GM19043 (cell line): ENCODE measurements around the gene RTN4IP1.
"Not testable (repeated sequence)": the region's sequence is repeated elsewhere in the genome, so short reads cannot be mapped to it uniquely, and the experiment has no call there.

Experiments used
- ATAC-seq: cut with Tn5 transposase; IDR thresholded peaks from one replicate; pipeline ENCODE4 v1.9.1; 2021; ENCODE audit warnings: low read depth; ENCODE audit not compliant: unreplicated experiment

RTN4IP1 gene

DNA sequence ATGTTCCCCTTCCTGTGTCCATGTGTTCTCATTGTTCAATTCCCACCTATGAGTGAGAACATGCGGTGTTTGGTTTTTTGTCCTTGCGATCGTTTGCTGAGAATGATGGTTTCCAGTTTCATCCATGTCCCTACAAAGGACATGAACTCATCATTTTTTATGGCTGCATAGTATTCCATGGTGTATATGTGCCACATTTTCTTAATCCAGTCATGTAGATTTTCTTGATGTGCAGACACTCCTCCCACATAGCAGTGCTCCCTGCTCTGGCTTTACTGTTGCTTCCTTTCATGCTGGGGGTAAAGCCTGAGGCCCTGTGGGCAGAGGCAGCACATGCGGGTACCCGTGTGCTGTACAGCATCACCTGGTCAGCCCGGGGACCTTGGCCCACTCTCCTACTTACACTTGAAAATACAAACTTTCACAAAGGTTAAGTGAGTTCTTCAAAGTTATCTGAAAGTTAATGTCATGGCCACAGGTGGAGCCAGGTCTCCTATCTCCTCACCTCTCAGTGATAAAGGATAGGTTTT, 80.3 kb downstream of the RTN4IP1 start:
- not testable (repeated sequence) for ATAC-seq

GRCh38 chr6:106547601-106548453, 81.5 kb downstream of the RTN4IP1 start:
- ATAC-seq, result no peak

DNA sequence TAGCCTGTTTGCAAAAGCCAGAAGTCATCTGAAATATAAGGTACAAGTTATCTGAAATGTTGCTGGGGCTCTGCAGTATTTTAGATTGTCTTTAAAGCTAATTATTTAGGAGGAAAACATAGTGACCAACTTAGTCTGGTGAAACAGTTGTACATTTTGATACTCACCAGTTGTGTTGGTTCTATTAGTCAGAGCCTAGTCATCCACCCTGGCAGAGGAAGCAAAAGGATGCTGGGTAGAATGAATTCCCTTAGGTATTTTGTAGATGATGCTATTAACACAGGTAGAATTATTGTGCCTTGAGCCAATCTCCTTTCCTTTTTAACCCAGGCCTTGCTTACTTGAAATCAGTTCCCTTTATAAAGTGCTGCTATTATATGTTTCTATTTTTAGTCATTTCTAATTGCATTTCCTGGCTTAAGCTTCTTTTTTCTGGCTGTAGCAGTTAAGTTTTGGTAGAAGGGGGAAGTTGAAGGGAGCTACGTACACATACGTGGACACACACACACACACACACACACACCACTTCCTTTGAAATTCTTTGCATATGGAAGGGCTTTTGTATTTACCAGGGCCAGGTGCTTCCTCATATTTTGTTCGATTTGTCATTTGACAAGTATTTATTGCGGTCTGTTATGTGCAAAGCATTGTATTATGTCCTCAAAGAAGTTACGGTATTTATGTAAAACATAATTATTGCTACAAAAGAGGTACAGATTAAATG, 82.4 kb downstream of the RTN4IP1 start:
- no peak for ATAC-seq

- no peak for ATAC-seq
Measured at GRCh38 chr6:106546261-106546690, 83.0 kb downstream of the RTN4IP1 start.

DNA sequence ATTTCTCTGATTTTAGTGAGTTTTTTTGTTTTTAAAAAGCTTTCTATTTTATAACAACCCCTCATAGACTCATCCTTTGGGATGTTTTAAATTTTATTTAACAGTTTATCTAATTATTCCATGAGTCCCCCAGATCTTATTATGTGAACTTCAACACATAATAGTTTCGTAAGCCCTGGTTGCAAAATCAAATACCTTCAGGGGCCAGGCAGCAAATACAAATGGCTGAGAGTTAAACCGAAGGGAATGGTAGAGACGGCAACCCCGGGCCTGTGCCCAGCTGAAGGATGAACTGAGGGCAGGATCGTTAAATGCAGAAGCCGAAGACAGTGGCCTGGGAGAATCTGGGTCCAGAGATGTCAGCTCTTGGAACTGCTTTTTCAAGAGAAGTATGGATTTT, 88.4 kb downstream of the RTN4IP1 start:
- ATAC-seq, result no peak

DNA sequence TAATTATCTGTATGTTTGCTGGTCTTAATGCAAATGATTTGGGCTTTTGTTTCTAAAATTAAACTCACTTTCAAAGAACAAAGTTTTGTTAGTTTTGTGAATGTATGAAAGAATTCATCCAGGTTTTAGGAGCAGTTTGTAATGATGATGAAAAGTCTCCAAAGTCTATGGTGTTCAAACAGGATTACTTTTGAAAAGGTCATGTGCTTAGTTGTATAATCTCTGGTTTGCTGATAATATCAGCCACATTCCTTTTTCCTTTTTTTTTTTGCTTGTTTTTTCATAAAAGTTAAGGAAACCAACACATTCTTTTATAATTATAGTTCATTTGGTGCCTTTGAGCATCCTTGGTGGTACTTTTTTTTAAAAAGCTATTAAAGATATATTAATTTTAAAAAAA, 88.9 kb downstream of the RTN4IP1 start:
- ATAC-seq, result no peak

GRCh38 chr6:106539936-106540335, 89.4 kb downstream of the RTN4IP1 start:
- ATAC-seq, result no peak

DNA sequence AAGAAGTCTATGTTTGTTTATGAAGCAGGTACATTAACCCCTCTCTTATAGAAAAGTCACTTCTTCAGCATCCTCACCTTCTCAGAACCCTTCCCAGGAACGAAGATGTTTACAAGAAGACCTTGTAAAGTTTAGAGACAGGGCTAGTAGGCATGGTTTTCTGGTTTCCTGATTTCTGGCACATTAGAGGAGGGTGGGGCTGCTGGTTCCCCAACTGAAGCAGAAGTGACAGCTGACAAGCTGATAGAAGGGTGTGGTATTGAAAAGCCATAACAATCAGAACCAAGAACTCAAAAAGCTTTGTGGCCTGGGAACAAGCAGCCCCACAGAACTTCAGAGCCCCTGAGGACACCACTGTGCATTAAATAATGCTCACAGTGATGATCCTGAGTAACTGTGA, 91.2 kb downstream of the RTN4IP1 start:
- no peak for ATAC-seq

DNA sequence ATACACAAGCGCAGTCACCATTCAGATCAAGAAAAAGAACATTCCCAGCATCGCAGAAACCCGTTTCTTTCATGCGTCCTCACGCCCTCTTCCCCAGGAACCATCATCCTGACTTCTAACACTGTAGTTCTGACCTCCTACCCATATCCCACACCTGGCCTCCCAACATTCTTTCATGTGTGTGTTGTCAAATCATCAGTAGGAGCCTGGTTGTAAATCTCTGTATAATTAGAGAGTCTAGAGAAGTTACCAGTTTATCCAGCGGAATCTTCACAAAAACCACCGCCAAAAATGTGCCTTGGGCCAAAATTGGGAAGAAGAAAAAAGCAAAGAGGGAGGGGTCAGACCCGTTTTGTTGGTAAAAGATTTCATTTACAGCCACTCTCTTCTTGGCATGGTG, 91.6 kb downstream of the RTN4IP1 start:
- no peak for ATAC-seq

- ATAC-seq, result no peak
Measured at GRCh38 chr6:106536851-106537250, 92.4 kb downstream of the RTN4IP1 start.

GRCh38 chr6:106536357-106536756, 92.9 kb downstream of the RTN4IP1 start:
- no peak for ATAC-seq

GRCh38 chr6:106535012-106535411, 94.3 kb downstream of the RTN4IP1 start:
- no peak for ATAC-seq

DNA sequence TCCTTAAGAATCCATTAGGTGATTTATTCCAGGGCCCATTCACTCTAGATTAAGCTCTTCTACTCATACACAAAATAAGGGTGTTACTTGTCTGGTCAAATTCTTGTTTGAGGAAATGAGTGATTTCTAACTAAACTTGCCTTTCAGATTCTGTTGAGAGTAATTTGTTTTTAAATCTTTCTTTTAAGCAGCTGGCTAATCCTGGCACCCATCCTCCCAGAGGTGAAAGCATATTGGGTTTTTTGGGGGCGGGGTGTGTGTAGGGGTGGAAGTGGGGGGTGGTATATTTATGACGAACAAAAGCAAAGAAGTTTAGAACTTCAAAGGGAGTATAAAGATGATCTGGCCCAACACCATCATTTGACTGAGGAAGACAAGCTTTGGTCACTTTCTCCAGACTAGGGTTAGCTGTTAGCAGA, 94.7 kb downstream of the RTN4IP1 start:
- no peak for ATAC-seq

DNA sequence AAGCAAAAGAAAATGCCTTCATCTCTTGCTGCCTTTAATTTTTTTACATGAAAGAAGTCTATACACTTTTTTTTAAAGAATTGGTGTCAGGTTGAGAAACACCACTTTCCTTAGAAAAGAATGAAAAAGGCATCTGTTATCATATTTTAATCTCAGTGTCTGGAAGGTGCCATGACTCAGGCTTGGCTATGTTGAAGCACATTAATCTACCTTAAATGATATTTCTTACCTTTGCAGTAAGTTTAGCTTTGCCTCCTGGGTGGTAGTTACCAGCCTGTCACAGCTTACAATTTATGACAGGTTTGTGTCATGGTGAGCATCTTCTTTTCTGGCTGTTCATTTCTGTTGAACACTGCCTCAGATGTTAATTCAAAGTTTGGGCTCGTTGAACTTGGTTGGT, 95.3 kb downstream of the RTN4IP1 start:
- ATAC-seq, result no peak

DNA sequence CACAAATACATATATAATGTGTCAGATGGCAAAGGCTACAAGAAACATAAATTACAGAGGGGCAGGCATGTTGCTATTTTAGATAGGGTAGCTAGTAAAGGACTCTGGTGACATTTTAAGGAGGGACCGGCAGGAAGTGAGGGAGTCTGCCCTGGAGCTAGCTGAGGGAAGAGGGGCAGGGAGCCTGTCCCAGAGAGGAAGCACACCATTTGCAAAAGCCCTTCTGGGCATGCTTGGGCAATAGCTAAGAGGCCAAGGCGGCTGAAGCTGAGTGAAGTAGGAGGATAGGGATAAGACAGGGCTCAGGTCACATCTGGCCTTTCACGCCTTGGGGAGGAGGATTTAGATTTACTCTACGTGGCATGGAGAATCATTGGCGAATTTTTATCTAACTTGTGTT, 96.2 kb downstream of the RTN4IP1 start:
- no peak for ATAC-seq

- no peak for ATAC-seq
Measured at GRCh38 chr6:106530502-106530901, 98.8 kb downstream of the RTN4IP1 start.

- ATAC-seq, result no peak
Measured at GRCh38 chr6:106530026-106530425, 99.3 kb downstream of the RTN4IP1 start.

GRCh38 chr6:106529438-106529837, 99.9 kb downstream of the RTN4IP1 start:
- ATAC-seq, result no peak

GRCh38 chr6:106528521-106528920, 100.8 kb downstream of the RTN4IP1 start:
- ATAC-seq, result no peak

- no peak for ATAC-seq
Measured at GRCh38 chr6:106527979-106528378, 101.3 kb downstream of the RTN4IP1 start.

DNA sequence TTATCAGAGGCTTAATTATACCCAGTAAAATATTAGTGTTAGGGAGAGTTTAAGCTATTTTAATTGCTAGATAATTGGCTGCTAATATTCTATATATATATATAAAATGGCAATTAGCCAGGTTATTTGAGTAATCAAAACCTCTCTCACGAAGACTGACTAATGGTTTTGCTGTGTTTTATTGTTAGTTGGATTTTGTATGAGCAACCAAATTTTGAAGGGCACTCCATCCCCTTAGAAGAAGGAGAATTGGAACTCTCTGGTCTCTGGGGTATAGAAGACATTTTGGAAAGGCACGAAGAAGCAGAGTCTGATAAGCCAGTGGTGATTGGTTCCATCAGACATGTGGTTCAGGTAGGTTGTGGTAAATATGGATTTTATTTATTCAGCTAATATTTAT, 102.2 kb downstream of the RTN4IP1 start:
- no peak for ATAC-seq

DNA sequence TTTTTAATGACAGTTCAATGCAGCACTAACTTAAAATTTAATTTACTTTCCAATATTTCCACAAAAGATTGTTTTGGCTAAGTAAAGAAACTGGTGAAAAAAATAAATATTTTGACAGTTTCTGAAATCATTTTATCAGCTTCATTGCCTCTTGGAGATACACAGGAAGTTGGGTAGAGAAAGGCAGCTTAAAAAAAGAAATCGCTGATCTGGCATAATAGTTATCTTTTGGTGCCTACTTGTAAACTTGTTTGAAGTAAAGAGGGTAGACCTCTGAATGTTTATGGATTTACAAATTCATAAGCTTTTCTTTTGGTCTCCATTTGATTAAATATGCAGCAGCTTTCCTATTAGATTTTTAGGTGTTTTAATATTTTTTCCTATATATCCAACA, 103.4 kb downstream of the RTN4IP1 start:
- ATAC-seq, result no peak
